Stimulated activated CD8-positive, alpha-beta memory T cell treated with anti-CD3 and anti-CD28 coated beads, Interleukin-7, amount 100 ng/mL, for 48 hours (primary cell): ENCODE results near the gene MAML1.
"Not testable (repeated sequence)": the region's sequence is repeated elsewhere in the genome, so short reads cannot be mapped to it uniquely, and the experiment has no call there.

Experiments
- DNase-seq, 2 donors: peaks; one replicate each; pipeline ENCODE4 v3.0.0-alpha.2; 2020; ENCODE audit warnings: low read depth in 1 of 2; ENCODE audit errors: extremely low read depth in 1 of 2

The MAML1 gene, protein sequence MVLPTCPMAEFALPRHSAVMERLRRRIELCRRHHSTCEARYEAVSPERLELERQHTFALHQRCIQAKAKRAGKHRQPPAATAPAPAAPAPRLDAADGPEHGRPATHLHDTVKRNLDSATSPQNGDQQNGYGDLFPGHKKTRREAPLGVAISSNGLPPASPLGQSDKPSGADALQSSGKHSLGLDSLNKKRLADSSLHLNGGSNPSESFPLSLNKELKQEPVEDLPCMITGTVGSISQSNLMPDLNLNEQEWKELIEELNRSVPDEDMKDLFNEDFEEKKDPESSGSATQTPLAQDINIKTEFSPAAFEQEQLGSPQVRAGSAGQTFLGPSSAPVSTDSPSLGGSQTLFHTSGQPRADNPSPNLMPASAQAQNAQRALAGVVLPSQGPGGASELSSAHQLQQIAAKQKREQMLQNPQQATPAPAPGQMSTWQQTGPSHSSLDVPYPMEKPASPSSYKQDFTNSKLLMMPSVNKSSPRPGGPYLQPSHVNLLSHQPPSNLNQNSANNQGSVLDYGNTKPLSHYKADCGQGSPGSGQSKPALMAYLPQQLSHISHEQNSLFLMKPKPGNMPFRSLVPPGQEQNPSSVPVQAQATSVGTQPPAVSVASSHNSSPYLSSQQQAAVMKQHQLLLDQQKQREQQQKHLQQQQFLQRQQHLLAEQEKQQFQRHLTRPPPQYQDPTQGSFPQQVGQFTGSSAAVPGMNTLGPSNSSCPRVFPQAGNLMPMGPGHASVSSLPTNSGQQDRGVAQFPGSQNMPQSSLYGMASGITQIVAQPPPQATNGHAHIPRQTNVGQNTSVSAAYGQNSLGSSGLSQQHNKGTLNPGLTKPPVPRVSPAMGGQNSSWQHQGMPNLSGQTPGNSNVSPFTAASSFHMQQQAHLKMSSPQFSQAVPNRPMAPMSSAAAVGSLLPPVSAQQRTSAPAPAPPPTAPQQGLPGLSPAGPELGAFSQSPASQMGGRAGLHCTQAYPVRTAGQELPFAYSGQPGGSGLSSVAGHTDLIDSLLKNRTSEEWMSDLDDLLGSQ

GRCh38 chr5:179732412-179732917 is at the start of gene MAML1:
Gene MAML1, plus strand, starts transcription at chr5:179732822. Its CDS starts 291 bp downstream, at chr5:179733113.
- peak; percentile 98 to 99 for DNase-seq

- DNase-seq: not testable (repeated sequence)
Observed at GRCh38 chr5:179689212-179689611, 43.4 kb upstream of the MAML1 start.

DNA sequence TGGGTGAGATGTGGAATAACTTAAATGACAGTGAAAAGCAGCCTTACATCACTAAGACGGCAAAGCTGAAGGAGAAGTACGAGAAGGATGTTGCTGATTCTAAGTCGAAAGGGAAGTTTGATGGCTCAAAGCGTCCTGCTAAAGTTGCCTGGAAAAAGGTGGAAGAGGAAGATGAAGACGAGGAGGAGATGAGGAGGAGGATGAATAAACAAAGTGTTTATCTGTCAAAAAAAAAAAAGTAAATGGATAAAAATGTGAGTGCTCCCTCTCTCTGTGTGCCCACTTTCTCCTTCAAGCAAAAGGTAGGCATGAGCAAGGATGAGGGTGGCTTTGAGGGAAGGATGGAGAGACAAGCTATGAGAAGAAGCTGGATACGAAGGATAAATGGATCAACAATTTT is 38.1 kb upstream of the MAML1 start:
- no peak for DNase-seq

GRCh38 chr5:179696603-179697002 is 36.0 kb upstream of the MAML1 start:
- no peak for DNase-seq

GRCh38 chr5:179697108-179697507 is 35.5 kb upstream of the MAML1 start:
- DNase-seq: no peak

DNA sequence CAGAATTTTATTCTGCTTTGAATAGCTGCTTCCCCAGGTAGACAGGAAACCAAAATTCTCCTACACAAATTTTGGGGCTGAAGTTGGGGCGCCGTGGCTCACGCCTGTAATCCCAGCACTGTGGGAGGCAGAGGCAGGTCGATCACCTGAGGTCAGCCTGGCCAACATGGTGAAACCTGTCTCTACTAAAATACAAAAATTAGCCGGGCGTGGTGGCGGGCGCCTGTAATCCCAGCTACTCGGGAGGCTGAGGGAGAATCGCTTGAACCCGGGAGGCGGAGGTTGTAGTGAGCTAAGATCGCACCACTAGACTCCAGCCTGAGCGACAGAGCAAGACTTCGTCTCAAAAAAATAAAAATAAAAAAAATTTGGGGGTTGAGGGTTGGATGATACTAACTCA is 35.1 kb upstream of the MAML1 start:
- not testable (repeated sequence) for DNase-seq

DNA sequence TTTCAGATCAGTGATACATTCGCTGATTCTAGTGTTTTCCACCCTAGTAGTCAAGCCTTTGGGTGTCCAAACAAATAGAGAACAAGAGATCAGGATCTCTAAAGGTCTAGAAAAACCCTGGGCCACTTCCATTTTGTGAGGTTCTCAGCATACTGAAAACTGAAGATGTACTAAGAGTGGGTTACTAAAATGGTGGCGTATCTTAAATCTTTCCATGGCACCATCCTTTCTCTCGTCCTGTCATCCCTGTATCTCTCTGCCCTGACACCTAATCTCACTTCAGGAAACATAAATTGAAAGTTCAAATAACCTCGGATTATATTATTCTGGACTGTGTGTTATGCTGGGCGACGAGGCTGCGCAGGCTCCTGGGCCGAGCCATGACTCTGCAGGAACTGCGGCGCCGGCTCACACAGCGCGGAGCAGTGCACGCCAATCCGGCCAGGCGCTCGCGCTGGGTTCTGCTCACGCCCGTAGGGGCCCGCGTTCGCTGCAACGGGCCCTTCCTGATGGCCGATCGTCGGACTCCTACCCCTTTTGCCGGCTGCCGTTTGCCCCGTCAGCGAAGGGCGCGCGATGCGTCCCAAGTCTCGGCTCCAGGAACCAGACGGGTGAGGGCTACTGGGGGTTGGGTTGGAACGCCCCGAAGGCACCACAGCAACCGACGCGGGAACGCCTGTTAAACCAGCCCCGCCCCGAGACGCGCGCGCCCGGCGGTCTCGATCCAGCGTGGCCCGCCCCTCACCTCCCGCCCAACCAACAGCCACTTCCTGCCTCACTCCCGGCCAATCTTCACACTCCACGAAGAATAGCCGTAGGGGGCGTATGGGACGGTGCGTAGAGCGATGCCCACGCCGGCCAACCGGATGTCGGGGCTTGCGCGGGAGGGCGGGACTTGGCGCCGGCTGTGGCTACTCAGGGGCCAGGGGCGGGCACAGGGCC is 34.4 kb upstream of the MAML1 start:
- DNase-seq: peak; percentile 99

DNA sequence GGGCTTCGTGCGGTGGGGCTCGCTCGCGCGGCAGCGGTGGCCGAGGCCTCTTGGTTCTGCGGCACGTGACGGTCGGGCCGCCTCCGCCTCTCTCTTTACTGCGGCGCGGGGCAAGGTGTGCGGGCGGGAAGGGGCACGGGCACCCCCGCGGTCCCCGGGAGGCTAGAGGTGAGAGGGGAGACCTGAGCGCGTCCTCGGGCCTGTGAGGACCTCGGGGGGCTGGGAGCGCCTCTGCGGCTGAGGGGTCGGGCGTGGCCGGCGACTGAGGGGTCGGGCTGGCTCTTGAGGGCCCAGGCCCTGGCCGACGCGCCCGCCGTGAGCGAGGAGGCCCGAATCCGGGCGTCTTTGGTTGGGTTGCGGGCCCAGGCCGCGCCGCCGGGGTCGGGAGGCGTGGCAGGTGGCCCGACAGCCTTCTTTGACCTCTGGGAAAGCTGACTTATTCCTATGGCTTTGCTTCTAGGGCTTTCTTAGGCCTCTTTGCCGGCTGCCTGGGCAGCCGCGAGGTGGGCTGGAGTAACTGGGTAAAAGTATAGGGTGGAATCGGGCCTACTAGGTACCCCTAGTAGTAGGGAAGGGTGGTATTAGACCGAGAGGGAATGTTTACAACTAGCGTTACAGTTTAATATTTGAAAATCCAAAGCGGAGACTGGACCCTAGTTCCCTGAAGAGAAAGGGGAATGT is 33.5 kb upstream of the MAML1 start, which contains the start of gene CANX:
TSS of gene CANX (plus strand) at position 33 of the 681 bp plus-strand sequence. CDS start 6,715 bp downstream, outside the sequence.
- DNase-seq: no peak

DNA sequence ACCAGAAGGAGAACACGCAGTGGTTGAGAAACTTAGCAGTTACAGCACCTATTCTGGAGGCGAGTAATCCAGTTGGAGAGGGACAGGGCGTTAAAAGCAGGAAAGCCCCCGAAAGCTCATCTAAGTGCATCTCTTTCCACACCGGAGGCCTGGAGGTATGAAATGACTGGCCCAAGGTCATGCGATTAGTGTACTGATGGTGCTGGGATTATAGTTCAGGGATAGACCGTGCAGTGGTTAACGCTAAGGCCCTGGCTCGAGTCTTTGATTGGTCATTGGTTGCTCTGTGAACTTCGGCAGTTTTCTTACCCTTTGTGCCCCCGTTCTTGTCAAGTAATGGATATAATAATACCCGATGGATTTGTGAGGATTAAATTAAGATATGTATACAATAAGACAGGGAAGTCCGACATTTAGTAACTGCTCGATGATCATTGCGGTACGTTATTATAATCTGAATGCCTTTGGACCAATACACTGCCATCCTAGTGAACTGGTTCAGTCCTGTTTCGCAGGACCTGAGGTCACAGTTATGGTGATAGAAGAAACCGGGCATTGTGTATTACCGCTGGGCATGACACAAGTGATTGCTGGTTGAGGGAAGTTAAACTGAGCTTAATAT is 32.9 kb upstream of the MAML1 start:
- DNase-seq: peak in 1 of 2 donors; percentile 32

DNA sequence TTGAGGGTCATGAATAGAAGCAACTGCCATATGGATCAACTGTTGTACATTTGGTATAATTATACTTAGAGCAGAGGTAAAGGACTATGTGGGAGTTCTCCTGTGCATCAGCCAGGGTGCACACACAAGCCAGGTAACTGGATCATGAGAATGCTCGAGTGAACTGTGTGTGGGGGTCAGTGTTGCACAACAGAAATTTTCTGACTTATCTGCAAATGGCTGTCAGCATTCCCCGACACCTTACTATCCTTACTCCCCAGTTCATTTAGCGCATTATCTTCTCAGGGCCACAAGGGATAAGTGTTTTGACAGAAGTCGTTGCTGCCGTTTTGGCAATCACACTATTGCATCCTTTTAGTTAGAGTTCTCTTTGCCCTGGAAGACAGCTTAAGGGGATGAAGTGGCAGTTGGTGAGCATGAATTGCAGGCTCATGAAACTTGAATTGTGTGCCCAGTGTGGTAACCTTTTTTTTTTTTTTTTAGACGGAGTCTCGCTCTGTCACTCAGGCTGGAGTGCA is 32.2 kb upstream of the MAML1 start:
- DNase-seq: no peak

- DNase-seq: no peak
Observed at GRCh38 chr5:179716286-179716685, 16.3 kb upstream of the MAML1 start.

GRCh38 chr5:179720222-179720621 is 12.4 kb upstream of the MAML1 start:
- no peak for DNase-seq

DNA sequence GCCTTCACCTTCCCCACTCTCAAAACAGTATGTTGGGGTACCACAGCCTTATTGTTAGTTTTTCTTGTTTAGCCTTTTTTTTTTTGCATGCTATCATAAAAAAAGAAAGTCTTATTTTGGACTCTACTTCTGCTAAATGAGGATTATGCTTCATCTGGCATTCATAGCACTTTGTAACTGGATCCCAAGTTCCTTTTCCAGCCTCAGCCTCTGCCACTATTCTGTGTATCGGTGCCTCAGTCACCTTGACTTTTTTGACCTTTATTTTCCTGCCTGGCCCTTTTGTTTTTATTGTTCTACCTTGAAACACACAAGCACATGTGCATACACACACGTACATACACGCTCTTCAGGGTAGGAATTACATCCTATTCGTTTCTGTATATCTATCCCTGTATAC is 8.5 kb upstream of the MAML1 start:
- DNase-seq: no peak

DNA sequence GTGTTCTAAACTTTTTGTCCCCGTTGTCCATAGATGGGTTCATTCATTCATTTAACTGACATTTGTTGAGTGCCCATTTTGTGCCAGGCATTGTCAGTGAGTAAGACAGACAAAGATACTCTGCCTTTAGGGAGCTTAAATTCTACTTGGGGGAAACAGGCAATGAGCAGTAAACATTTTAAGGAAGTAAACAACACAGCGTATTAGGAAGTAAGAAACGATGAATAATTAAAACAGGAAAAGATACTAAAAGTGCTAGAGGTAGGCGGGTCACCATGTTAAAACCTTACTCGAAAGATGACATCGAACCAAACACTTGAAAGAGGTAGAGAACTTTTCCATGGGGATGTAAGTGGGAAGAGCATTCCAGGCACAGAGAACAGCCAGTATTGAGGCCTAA is 5.5 kb upstream of the MAML1 start:
- no peak for DNase-seq

DNA sequence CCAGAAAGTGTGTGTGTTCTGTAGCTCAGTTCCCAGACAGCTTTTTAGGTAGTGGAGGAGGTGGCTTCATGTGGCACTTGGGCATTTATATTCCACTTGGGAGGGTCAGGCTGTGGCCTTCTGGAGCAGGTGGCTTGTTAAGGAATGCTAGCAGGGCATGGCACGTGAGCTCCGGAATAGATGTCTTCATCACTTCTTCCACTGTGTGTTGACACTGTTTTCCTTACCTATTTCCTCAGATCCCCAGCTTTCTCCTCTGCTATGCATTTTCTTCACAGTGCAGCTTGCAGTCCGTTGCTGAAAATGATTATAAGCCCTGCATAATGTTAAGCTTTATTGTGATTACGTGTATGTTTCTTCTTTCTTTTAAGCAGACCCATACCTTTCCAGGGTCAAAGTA is 3.3 kb upstream of the MAML1 start:
- DNase-seq: no peak

DNA sequence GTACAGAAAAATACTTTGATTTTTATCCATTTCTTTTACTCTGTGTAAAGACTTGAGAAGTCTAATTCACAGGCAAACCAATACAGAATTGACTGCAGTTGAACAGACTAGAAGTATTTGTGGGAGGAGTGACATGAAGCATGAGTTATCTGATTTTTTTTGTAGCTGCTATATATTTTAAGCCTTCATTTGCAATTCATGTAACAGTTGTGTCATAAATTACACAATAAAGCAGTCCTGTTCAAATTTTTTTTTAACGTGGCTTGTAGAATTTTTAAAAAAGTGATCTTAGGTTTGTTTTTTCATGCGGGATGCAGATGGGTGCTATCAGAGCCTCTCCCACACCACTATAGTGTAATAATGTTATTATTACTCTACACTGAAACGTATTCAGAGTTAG is 2.9 kb upstream of the MAML1 start:
- DNase-seq: no peak

DNA sequence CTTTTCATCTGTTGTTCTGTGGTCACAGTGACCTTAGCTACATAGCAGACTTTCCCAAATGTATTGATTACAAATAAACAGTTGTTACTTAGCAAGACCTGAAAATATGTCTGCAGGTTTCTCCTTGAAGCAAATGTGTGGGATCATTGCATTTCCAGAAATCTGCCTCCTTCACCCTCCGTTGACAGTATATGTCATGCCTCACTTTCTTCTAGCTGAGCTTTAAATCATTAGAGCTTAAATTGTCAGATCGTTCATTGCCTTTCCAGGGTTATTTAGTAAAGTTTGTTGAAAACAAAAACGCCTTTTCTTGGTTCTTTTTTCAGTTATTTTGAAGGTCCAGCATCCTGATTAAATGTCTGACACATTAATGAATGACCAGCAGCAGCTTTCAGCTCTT is 2.3 kb upstream of the MAML1 start:
- DNase-seq: no peak

GRCh38 chr5:179730852-179731251 is 1.8 kb upstream of the MAML1 start:
- no peak for DNase-seq
